ENCODE results near the gene CDH4.

GRCh38 chr20:61497029-61497627 is 245.1 kb downstream of the CDH4 start:
- TF ChIP-seq CHD1 (IDR thresholded peaks at IDR 0.05; ENCODE audit: low read depth, low read length) (no peak), POLR2A (IDR thresholded peaks at IDR 0.05; ENCODE audit: low read depth, low read length) (no peak), NFE2L2 (IDR thresholded peaks at IDR 0.05; ENCODE audit: low read depth, low read length) (no peak), CTCF (conservative IDR thresholded peaks at IDR 0.05; ENCODE audit: low read depth, low read length) (no peak)

Data from IMR-90 (cell line).